CD4-positive, alpha-beta T cell treated with Interleukin-6 at 100 ng/mL for 8 hours (primary cell): ENCODE data around the gene COLEC11.
"Not testable (repeated sequence)": the region's sequence is repeated elsewhere in the genome, so short reads cannot be mapped to it uniquely, and the experiment has no call there.

ENCODE experiments used
- DNase-seq: peaks from one replicate; pipeline ENCODE4 v3.0.0-alpha.2; 2020; ENCODE audit warnings: mixed read lengths, low spot score

The COLEC11 gene

GRCh38 chr2:3625186-3625585, 30.3 kb downstream of the COLEC11 start:
- DNase-seq, result no peak

DNA sequence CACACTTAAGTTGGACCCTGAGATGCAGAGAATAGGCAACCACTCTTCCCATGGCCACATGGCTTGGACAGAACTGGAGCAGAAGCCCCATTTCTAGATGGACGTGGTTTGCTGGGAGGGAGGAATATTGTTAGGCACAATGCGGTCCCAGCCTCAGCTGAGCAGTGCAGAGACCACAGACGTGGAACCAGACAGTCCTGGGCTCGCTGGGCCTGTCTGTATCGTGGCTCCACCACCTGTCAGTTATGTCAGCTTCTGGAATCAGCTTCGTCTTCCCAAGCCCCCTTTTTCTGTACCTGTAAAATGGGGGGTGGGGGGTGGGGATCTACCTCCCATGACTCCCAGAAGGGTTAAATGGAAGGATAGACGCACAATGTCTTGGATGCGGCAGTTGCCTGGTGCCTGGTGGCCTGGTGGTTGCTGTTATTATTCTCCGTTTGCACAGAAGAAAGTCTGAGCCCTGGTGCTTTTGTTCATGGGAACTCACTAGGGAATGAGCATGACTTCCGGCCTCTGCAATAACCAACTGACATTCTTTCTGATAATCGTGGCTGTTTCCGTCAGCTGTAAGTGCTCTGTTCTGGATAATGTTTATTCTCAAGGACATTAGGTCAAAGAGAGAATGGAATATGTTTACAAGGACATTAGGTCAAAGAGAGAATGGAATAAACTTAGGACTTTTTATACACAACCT, 31.4 kb downstream of the COLEC11 start:
- DNase-seq, result no peak

DNA sequence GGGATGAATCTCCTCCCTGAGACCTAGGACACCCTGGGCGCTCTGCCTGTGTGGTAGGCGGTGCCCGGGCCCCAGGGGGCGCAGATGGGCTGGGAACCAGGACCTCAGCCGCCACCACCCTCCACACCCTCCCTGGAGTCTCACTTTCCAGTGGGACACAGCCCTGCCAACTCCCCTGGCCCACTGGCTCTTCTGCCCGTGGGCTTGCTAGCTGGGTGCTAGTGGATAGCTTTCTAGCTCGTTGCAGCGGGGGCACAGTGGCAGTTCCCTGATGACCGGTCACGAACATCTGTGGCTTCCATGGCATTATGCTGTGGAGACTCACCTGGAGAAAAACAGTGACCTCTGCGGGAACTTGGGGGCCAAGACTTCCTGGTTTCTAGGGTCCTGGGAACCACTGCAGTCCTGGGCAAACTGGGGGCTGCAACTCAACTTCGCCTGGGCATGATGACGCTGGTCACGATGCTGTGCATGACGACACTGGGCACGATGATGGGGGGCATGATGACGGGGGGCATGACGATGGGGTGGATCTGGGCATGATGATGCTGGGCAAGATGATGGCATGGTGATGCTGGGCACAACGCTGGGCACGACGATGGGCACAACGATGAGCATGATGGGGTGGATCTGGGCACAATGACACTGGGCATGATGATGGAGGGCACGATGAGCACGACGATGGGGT, 32.0 kb downstream of the COLEC11 start:
- DNase-seq, result no peak

DNA sequence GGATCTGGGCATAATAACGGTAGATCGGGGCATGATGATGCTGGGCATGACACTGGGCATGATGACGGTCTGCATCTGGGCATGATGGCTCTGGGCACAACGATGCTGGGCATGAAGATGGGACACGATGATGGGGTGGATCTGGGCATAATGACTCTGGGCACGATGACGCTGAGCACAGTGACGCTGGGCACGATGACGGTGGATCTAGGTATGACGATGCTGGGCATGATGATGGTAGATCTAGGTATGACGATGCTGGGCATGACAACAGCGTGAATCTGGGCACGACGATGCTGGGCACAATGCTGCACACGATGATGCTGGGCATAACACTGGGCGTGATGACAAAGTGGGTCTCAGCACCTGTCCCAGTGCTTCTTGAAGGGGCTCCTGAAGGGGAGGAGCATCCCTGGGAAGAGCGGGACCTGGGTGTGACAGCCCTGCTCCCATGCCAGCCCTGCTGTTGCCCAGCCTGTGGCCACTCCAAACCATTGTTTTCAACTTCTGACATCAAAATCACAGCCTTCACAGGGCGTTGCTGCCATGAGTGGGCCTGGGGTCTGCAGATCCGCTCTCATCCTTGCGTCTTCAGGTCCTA, 32.7 kb downstream of the COLEC11 start:
- DNase-seq, result no peak

DNA sequence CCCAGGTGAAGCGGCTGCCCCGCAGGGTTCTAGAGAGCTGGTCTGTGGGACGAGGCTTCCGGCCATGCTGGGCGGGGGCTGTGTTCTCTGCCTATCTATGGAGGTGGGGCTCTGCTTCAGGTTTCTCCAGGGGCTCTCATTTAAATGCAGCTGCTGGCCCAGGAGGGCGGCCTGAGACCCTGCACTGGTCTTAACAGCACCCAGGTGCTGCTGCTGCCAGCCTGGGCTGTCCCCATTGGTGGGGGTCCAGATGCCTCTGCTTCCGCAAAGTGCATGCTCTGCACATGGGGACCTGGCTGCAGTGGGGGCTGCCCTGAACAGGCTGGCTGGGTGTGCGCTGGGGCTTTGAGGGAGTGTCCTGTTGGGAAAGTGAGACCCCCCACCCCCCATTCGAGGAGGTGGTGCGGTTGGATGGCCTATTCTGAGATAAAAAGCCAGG, 33.3 kb downstream of the COLEC11 start:
- no peak for DNase-seq

DNA sequence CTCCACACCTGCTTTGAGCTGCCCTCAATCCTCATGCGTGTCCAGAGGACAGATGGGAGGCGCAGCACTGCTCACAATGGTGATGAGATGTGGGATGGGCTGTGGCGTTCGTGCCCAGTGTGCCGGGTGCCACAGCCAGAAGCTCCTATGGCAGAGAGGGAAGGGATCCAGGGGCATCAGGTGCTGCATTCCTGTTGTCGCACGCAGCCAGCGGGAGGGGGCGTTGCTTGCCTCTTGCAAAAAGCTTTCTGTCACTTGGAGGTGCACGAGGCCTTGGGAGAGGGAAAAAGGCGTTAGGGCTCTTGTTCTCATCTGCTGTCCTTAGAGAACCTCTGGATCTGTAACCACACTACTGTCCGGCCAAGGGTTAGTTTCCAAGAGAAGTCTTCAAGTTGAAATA, 33.9 kb downstream of the COLEC11 start:
- DNase-seq, result no peak

DNA sequence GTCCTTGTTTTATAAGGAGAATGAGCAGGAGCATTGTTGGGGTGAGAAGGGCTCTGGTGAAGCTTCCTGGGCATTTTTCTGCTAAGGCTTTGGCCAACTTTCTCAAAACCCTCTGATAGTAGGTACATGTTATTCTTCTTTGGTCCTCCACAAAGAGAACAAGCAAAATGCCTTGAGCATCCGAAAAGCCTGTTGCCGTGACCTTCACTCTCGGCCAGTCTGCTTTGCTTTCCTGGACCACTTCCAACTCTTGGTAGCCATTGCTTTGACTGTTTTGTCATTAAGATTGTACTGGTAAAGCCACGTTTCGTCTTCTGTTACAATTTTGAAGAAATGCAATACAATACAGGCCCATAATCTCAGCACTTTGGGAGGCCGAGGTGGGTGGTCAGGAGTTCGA, 35.7 kb downstream of the COLEC11 start:
- DNase-seq, result no peak

DNA sequence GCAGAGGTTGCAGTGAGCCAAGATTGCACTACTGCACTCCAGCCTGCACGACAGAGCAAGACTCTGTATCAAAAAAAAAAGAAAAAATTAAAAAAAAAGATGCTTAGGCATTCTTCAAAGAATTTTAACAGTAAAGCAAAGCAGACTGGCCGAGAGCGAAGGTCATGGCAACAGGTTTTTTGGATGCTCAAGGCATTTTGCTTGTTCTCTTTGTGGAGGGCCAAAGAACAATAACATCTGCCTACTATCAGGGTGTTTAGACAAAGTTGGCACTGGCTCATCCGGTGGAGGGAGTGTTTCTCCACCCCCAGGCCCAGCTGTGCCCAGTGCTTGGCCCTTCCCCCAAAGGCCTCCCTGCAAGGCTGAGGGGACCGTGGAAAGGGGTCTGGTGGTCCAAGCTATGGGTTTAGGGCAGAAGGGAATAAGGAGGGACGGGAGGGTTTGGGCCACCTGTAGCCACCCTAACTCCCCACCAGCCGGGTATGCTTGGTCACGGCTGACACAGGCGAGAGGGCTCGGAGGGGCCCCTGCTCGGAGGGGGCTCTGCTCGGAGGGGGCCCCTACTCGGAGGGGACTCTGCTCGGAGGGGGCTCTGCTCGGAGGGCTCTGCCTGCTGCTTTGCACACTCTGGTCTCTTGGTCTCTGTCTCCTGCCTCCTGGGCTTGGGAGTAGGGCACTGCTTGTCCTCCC, 36.4 kb downstream of the COLEC11 start:
- no peak for DNase-seq

- no peak for DNase-seq
Observed at GRCh38 chr2:3631851-3632659, 37.1 kb downstream of the COLEC11 start.

DNA sequence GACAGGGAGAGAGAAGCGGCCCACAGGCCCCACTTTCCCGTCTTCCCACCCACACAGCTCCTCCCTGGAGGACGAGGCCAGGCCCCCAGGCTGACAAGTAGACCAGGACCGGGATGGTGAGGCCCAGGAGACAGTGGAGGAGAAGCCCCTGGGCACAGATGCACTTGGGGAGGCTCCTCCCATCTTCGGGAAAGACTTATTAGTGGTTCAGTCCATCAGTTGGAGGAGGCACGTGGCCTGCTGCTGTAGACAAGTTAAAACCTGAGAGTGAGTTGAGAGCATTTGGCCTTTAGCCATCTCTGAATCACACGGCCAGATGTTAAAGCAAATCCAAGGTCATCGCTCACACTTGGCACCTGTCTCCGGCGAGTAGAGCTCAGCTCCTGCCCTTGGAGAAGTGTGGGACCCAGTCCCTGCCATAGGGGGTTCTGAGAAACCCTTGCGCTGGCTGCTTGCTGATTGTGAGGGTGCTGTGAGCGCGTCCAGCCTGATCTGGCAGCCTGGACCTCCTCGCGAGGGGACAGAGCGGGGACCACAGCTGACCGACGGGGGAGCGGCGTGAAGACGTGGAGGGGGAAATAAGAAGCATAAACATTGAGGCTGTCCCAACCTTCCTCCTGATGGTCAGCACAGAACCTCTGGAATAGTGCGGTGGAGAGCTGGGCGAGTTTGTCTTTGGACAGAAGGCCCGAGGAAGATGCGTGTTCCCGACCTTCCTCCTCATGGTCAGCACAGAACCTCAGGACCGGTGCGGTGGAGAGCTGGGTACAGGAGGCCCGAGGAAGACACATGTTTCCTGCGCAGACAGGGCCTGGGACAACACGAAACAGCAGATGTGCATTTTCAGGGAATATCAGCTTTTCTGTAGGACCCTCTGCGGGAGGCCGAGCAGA, 38.4 kb downstream of the COLEC11 start:
- DNase-seq, result no peak

- no peak for DNase-seq
Observed at GRCh38 chr2:3633982-3634595, 39.2 kb downstream of the COLEC11 start.

DNA sequence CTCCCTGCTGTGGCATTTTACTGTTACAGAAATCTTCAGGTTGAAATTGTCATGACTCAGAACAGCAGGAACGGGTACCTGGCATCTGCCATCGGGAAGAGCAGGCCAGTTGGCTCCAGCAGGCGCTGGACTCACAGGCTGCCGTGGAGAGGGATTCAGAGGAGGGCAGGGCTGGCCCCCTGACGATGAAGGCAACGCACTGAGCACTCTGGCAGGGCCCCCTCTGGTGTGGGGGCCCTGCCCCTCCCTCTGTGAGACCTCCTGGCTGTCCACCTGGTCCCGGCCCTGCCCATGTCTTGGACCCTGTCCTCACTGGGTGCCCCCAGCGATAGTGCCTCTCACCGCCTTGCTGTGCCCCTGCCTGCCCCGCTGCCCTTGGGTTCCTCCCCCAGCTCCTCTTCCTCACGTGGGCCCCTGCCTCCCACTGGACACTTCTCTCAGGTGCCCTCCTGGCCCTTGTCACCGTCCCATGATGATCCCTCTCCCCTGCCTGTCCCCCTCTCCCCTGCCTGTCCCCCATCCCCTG, 39.7 kb downstream of the COLEC11 start:
- no peak for DNase-seq

DNA sequence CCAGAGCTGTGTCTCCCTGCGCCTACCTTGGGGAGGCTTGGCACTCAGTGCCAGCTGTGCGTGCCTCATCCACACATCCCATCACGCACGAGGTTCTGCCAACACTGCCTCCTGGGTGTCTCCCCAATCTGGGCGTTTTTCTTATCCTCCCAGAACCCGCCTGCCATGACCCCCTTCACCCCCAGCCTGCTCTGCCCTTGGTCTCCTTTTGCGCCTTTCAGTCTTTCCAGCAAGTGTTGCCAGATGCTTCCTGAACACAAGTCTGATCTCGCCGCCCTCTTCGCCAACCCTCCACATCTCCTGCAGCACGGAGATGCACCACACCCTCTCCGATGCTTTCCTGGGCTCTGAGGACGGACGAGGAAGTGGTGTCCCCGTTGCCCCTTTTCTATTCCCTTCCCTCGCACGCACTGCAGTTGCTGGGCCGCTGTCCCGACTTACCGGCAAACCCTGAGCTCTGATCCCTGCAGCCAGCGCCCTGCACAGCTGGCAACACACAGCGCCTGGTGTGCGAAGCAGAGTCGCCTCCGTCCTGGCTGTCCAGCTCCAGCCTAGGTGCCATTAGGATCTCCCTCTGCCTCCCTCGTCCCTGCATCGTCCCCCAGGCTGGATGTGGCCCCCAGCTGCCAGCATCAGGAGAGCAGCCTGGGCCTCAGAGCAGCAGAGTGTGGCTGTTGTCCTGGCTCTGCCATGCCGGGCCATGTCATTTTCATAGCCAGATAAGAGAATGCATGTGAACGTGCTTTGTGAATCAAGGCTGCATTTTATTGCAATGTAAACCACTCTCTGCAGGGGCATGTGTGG, 40.5 kb downstream of the COLEC11 start:
- DNase-seq, result no peak

DNA sequence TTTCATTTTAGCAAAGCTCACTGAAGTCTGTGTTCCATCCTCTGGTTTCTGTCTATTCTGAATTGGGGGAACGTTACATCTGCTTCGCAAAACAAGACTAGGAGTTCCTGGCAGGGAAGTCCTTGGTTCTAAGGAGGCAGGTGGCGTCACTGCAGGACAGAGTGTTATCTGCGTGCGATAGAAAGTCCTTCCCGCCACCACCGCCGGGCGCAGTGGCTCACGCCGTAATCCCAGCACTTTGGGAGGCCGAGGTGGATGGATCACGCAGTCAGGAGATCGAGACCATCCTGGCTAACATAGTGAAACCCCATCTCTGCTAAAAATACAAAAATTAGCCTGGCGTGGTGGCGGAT, 41.0 kb downstream of the COLEC11 start:
- DNase-seq, result not testable (repeated sequence)

DNA sequence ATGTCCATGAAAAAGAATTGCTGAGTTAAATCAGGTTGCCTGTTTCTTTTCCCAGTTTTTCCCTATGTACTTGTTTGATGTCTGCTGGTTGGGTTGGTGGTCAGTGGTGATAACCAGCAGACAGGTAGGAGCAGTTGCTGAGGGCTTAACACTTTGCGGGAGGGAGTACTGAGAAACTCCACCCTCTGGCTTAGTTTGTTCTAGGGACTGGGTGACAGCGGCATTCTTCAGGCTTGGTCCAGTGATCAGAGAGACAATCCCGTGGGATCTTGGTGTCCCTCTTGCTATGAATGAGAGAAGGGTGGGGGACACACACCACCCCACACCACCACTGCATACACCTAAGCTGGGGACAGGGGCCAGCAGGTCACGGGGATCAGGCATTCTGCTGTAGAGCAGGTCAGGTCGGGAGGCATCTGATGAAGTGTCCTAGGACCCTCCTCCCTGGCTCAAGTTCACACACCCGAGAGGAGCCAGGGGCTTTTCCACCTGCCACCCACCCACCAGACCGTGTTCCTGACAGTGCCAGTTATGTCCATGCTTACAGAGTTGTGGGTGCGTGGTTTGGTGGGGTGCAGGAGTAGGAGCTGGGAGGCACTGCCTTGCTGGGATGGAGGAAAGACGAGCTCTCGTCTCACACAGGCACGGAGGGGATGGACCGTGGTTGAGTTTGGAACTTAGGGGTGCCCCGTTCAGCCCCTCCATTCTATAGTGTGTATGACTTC, 41.8 kb downstream of the COLEC11 start:
- no peak for DNase-seq

DNA sequence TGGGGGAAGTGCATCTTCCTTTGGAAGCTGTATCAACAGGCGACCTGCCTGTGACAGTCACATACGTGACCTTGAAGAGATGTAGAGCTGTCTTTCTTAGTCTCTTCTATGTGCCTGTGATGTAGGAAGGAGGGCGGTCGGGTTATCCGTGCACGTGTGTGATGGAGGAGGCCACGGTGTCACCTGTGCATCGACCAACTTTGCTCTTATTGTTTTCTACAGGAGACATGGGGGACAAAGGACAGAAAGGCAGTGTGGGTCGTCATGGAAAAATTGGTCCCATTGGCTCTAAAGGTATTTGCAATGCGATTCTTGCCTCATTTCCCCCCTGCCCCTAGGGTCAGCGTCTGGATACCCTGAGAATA, 42.4 kb downstream of the COLEC11 start:
- DNase-seq, result no peak

DNA sequence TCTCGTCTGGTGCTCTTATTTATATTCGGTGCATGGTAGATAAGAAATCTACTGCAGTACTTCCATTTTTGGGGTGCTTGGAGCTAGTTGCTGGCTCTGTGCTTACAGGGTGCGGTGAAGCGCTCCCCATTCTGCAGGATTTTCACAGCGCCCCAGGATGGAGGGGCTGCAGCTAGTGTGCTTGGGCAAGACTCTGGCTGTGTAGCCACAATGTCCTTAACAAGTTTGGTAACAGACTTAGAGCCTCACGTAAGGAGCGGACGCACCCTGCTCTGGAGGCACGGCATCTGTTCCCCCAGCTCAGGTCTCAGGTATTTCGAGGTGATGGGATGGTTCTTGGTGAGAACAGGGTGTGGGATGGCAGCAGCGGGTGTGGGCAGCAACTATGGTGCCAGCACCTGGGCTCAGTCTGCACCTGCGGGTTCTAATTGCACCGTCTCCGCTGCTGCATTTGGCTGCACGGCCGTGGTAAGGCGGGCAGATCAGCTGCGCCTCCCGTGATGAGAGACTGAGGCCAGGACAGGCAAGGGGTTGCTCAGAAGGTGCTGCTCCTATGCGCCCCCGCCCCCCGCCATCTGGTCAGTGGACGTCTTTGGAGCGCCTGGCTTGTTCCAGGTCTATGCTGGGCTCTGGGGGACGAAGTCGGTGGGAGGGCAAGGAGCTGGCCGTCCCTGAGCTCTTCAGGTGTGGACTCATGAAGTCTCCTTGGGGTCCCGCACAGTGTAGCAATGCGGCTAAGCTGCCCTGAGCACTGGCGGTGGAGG, 43.0 kb downstream of the COLEC11 start:
- DNase-seq, result no peak

DNA sequence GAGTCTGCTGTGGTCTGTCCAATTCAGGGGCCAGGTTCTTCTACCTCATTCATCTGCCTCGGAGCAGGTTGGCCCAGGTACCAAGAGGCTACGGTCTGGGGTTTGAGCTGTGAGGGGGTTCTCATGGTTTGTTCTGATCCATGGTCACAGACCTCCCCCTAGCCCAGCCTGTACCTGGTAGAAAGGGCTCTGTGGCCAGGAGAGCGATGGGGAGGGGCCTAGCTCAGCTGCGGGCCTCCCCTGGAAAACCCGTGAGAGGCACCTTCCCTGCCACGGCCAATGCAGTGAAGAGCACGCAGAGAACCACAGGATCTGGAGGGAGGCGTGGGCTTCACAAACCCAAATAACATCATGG, 43.5 kb downstream of the COLEC11 start:
- DNase-seq, result no peak
